HEK293 (cell line): ENCODE measurements around the gene SFR1.

ENCODE experiments used
- CTCF ChIA-PET: fragments of 350-600 bp; formaldehyde crosslinking; extraction: SDS; loops from one replicate; lab custom pipeline; 2021; ENCODE audit warnings: antibody characterized with exemption; lab: Yijun Ruan, JAX
- POLR2A ChIA-PET: fragments of 300-600 bp; formaldehyde crosslinking; extraction: SDS; loops from one replicate; lab custom pipeline; 2020; ENCODE audit warnings: antibody characterized with exemption, inconsistent platforms; lab: Yijun Ruan, JAX
- H3K27ac ChIP-seq: fragments of 200-500 bp; sonication (Bioruptor generic); 2 replicates; pipeline ENCODE4 v1.5.1; 2014; ENCODE audit warnings: low read depth, low read length, control low read depth, inconsistent platforms; ENCODE audit errors: extremely low read depth
- H3K36me3 ChIP-seq, 2 experiments: fragments of 200-500 bp in 1 of 2; sonication (Bioruptor generic) in 1 of 2; 1 replicate in 1 of 2; 2 replicates in 1 of 2; pipeline ENCODE4 v1.5.1; 2014 to 2017; ENCODE audit warnings: inconsistent platforms in 2 of 2, low read length in 2 of 2; ENCODE audit not compliant: control insufficient read depth in 2 of 2, insufficient read depth in 1 of 2
- H3K4me1 ChIP-seq: fragments of 200-500 bp; sonication (Bioruptor generic); 2 replicates; pipeline ENCODE4 v1.5.1; 2014; ENCODE audit warnings: mild to moderate bottlenecking, low read length, inconsistent platforms; ENCODE audit not compliant: control insufficient read depth, insufficient read depth
- H3K4me3 ChIP-seq: 2 replicates; pipeline ENCODE4 v1.5.1; 2011; ENCODE audit warnings: low read depth, mild to moderate bottlenecking, control low read depth, low read length, moderate library complexity
- H3K9me3 ChIP-seq: fragments of 200-500 bp; sonication (Bioruptor generic); 2 replicates; pipeline ENCODE4 v1.5.1; 2014; ENCODE audit warnings: low read depth, low read length, inconsistent platforms; ENCODE audit not compliant: control insufficient read depth, insufficient read depth
- CTCF ChIP-seq: fragments of 450-650 bp; formaldehyde crosslinking; IDR thresholded peaks from 2 replicates; pipeline ENCODE4 v1.5.1; 2016; ENCODE audit warnings: missing biosample characterization, missing genetic modification characterization
- EGR2 ChIP-seq: fragments of 450-650 bp; formaldehyde crosslinking; IDR thresholded peaks from 2 replicates; pipeline ENCODE4 v1.5.1; 2016; ENCODE audit warnings: low read depth, missing biosample characterization, missing genetic modification characterization
- HOXA7 ChIP-seq: sonication (generic); formaldehyde crosslinking; IDR thresholded peaks from 2 replicates; pipeline ENCODE4 v1.8.1; 2022; ENCODE audit warnings: missing genetic modification reagents, borderline replicate concordance
- KLF8 ChIP-seq: fragments of 450-650 bp; formaldehyde crosslinking; IDR thresholded peaks from 2 replicates; pipeline ENCODE4 v1.5.1; 2016; ENCODE audit warnings: missing biosample characterization, missing genetic modification characterization
- OSR2 ChIP-seq: fragments of 450-650 bp; formaldehyde crosslinking; IDR thresholded peaks from 2 replicates; pipeline ENCODE4 v1.5.1; 2016; ENCODE audit warnings: missing biosample characterization, missing genetic modification characterization
- SCRT2 ChIP-seq: fragments of 450-650 bp; formaldehyde crosslinking; IDR thresholded peaks from 2 replicates; pipeline ENCODE4 v1.5.1; 2016; ENCODE audit warnings: missing biosample characterization, missing genetic modification characterization
- TCF7L2 ChIP-seq: IDR thresholded peaks from 2 replicates; pipeline ENCODE4 v1.6.1; 2011; ENCODE audit warnings: low read depth, mild to moderate bottlenecking, inconsistent platforms, low read length, moderate library complexity, borderline replicate concordance
- ZNF214 ChIP-seq: fragments of 450-650 bp; formaldehyde crosslinking; IDR thresholded peaks from 2 replicates; pipeline ENCODE4 v1.5.1; 2017; ENCODE audit warnings: missing biosample characterization, mild to moderate bottlenecking, missing genetic modification characterization, borderline replicate concordance
- ZNF274 ChIP-seq, 2 experiments: fragments of 200-500 bp in 1 of 2; fragments of 450-650 bp in 1 of 2; sonication (Bioruptor generic) in 1 of 2; formaldehyde crosslinking in 1 of 2; IDR thresholded peaks; 2 replicates each; pipeline versions ENCODE4 v1.5.1 to v1.6.1; 2014 to 2016; ENCODE audit warnings: borderline replicate concordance in 1 of 2, inconsistent platforms in 1 of 2, low read length in 1 of 2, missing biosample characterization in 1 of 2, missing genetic modification characterization in 1 of 2
- ZNF311 ChIP-seq: fragments of 450-650 bp; formaldehyde crosslinking; IDR thresholded peaks from 2 replicates; pipeline ENCODE4 v1.5.1; 2017; ENCODE audit warnings: missing biosample characterization, missing genetic modification characterization, borderline replicate concordance
- ZNF341 ChIP-seq: fragments of 450-650 bp; formaldehyde crosslinking; IDR thresholded peaks from 2 replicates; pipeline ENCODE4; 2016; ENCODE audit warnings: low read depth, missing biosample characterization, missing genetic modification characterization
- ZNF350 ChIP-seq: fragments of 450-650 bp; formaldehyde crosslinking; IDR thresholded peaks from 2 replicates; pipeline ENCODE4 v1.5.0; 2017; ENCODE audit warnings: missing biosample characterization, mild to moderate bottlenecking, missing genetic modification characterization
- ZNF354C ChIP-seq: fragments of 450-650 bp; formaldehyde crosslinking; IDR thresholded peaks from 2 replicates; pipeline ENCODE4 v1.5.1; 2016; ENCODE audit warnings: missing biosample characterization, missing genetic modification characterization, low read depth, borderline replicate concordance
- ZNF423 ChIP-seq: fragments of 450-650 bp; formaldehyde crosslinking; IDR thresholded peaks from 2 replicates; pipeline ENCODE4 v1.5.1; 2016; ENCODE audit warnings: missing biosample characterization, missing genetic modification characterization
- ZNF473 ChIP-seq: fragments of 450-650 bp; formaldehyde crosslinking; IDR thresholded peaks from 2 replicates; pipeline ENCODE4 v1.5.1; 2017; ENCODE audit warnings: missing biosample characterization, missing genetic modification characterization
- ZNF501 ChIP-seq: fragments of 450-650 bp; formaldehyde crosslinking; IDR thresholded peaks from 2 replicates; pipeline ENCODE4 v1.5.1; 2016; ENCODE audit warnings: missing biosample characterization, missing genetic modification characterization
- ZNF571 ChIP-seq: fragments of 450-650 bp; formaldehyde crosslinking; IDR thresholded peaks from 2 replicates; pipeline ENCODE4 v1.5.0; 2017; ENCODE audit warnings: missing biosample characterization, missing genetic modification characterization
- ZNF621 ChIP-seq: fragments of 450-650 bp; formaldehyde crosslinking; IDR thresholded peaks from 2 replicates; pipeline ENCODE4 v1.5.1; 2017; ENCODE audit warnings: missing biosample characterization, missing genetic modification characterization
- ZNF629 ChIP-seq: fragments of 450-650 bp; formaldehyde crosslinking; IDR thresholded peaks from 2 replicates; pipeline ENCODE4 v1.5.1; 2017; ENCODE audit warnings: missing biosample characterization, missing genetic modification characterization
- ZNF658 ChIP-seq: fragments of 450-650 bp; formaldehyde crosslinking; IDR thresholded peaks from 2 replicates; pipeline ENCODE4; 2016; ENCODE audit warnings: missing biosample characterization, missing genetic modification characterization
- ZXDB ChIP-seq: fragments of 450-650 bp; formaldehyde crosslinking; IDR thresholded peaks from 2 replicates; pipeline ENCODE4 v1.5.1; 2016; ENCODE audit warnings: missing biosample characterization, missing genetic modification characterization
- TF ChIP-seq, protein P1 (sequence below): fragments of 450-650 bp; formaldehyde crosslinking; IDR thresholded peaks from 2 replicates; pipeline ENCODE4 v1.5.1; 2016; ENCODE audit warnings: missing biosample characterization, missing genetic modification characterization

The SFR1 gene

GRCh38 chr10:104104418-104104817 is 17.6 kb upstream of the SFR1 start:
- Histone ChIP-seq H3K36me3 (no peaks in the 10 kb centered on the region), H3K27ac (no peak overlapping the region), H3K4me1 (no peaks in the 10 kb centered on the region), H3K4me3 (no peak overlapping the region)
- ChIA-PET CTCF (no interaction called here), POLR2A (no interaction called here)
- TF ChIP-seq OSR2 (tag by site-specific recombination) (no peak), HOXA7 (no peak)
- TF ChIP-seq, all 188 proteins: peak for 0
- H3K9me3 ChIP-seq: no peaks in the 10 kb centered on the region

GRCh38 chr10:104104926-104105325 is 17.0 kb upstream of the SFR1 start:
- Histone ChIP-seq H3K4me3 (no peak overlapping the region), H3K36me3 (no peaks in the 10 kb centered on the region), H3K4me1 (no peaks in the 10 kb centered on the region), H3K9me3 (no peaks in the 10 kb centered on the region), H3K27ac (no peak overlapping the region)
- ChIA-PET POLR2A (no interaction called here), CTCF (interaction anchor here (1.0 kb wide), 1 partner anchor 352 kb away, joined by 3 read pairs; no protein-coding TSS in a partner anchor)
- TF ChIP-seq ZNF621: no peak
- no peak for TF ChIP-seq KLF8 (tag by site-specific recombination)

DNA sequence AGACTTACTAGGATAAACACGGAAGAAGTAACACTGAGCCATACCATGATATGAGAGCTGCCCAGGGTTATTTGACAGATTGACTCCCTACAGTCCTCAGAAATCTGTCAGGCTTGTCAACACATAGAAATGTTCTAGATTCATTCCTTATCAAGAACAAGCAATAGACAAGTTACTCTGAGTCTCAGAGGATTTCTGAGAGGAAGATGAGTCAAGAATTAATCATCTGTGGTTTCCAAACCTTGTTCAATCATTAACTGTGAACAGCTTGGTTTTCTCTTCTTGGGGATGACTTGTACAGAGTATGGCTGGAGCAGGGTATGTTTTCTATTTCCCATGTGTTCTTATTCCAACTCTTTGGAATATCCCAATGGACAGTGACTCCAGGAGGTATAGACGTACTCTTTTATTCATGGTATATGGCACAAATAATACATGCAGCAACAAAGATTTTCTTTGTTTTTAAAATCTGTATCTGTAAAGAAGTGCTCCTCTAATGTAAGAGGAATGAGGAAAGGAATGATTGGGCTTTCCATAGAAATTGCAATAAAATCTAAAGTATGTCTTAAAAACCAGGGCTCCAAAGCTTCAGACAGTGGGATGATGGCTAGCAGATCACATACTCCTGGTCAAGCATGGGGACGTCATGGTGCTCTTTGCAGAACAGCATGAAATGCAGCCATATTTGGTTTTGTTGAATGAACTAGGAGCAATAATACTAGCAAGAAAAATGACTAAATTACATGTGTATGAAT is 11.9 kb upstream of the SFR1 start:
- TF ChIP-seq, protein P1, sequence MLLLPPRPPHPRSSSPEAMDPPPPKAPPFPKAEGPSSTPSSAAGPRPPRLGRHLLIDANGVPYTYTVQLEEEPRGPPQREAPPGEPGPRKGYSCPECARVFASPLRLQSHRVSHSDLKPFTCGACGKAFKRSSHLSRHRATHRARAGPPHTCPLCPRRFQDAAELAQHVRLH (tag by site-specific recombination): no peak
- TF ChIP-seq CTCF (tag by site-specific recombination): no peak
- TF ChIP-seq ZNF658 (tag by site-specific recombination): no peak
- TF ChIP-seq TCF7L2: no peak
- no peak for TF ChIP-seq ZNF354C (tag by site-specific recombination)
- no peak for TF ChIP-seq ZNF473 (tag by site-specific recombination)
- TF ChIP-seq ZNF571 (tag by site-specific recombination): no peak
- no peak for TF ChIP-seq ZNF629 (tag by site-specific recombination)
- TF ChIP-seq ZXDB (tag by site-specific recombination): no peak
- Histone ChIP-seq H3K36me3 (no peaks in the 10 kb centered on the region), H3K9me3 (no peaks in the 10 kb centered on the region), H3K4me3 (no peak overlapping the region), H3K27ac (no peak overlapping the region), H3K4me1 (no peaks in the 10 kb centered on the region)
- CTCF ChIA-PET: interaction anchor here (0.6 kb wide), 1 partner anchor 224 kb away, joined by 3 read pairs; no protein-coding TSS in a partner anchor
- POLR2A ChIA-PET: interaction anchor here (0.6 to 1.8 kb wide), 2 partner anchors 12 to 228 kb away, joined by 3 to 8 read pairs; partner anchors contain the start of genes ITPRIP and SFR1

DNA sequence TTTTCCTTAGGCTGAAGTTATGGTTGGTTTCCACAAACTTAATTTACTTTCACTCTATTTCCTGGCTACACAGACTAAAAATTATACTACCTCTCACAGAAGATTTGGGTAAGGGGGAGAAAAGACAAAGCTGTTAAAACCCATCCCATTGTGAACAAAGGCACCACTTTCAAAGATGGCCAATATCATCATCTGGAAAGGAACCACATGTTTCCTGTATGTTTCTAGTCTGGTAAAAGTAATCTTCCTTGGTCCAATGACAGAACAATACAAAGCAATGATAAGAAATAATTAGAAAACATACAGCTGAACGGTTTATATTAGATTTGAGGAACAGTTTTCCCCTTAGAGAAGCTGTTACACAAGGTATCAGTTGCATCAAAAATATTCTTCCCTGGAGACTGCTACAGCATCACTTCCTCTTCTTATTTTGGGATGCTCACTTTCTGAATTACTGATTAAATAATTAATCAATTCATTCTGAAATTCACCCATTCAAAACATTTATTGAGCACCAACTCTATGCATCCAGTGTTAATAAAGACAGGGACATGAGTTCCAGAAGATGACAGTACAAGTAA is 8.5 kb upstream of the SFR1 start:
- CTCF ChIA-PET: interaction anchor here (0.6 to 1.4 kb wide), 2 partner anchors 8 to 11 kb away, joined by 3 to 10 read pairs; partner anchors contain the start of gene SFR1
- no peak overlapping the region for H3K4me3 ChIP-seq
- H3K27ac ChIP-seq: no peak overlapping the region
- no peaks in the 10 kb centered on the region for H3K36me3 ChIP-seq
- H3K9me3 ChIP-seq: no peaks in the 10 kb centered on the region
- H3K4me1 ChIP-seq: no peaks in the 10 kb centered on the region
- POLR2A ChIA-PET: no interaction called here
- TF ChIP-seq ZNF274 (IDR thresholded peaks at IDR 0.05; ENCODE audit: low read length) (no peak), ZNF274 (tag by site-specific recombination; IDR thresholded peaks at IDR 0.05; ENCODE audit: borderline replicate concordance) (no peak), ZNF423 (tag by site-specific recombination) (no peak), CTCF (tag by site-specific recombination) (no peak), ZNF214 (tag by site-specific recombination) (no peak), TCF7L2 (no peak), ZNF501 (tag by site-specific recombination) (no peak), SCRT2 (tag by site-specific recombination) (no peak), ZNF311 (tag by site-specific recombination) (no peak), ZNF350 (tag by site-specific recombination) (no peak), ZNF341 (tag by site-specific recombination) (no peak), EGR2 (tag by site-specific recombination) (no peak)
